GM19463 (cell line): Measurements from ENCODE around the gene KCNIP2.

Experiments used
- ATAC-seq: cut with Tn5 transposase; IDR thresholded peaks from one replicate; pipeline ENCODE4 v1.9.1; 2021; ENCODE audit warnings: mild to moderate bottlenecking, moderate library complexity; ENCODE audit not compliant: unreplicated experiment

The KCNIP2 gene

DNA sequence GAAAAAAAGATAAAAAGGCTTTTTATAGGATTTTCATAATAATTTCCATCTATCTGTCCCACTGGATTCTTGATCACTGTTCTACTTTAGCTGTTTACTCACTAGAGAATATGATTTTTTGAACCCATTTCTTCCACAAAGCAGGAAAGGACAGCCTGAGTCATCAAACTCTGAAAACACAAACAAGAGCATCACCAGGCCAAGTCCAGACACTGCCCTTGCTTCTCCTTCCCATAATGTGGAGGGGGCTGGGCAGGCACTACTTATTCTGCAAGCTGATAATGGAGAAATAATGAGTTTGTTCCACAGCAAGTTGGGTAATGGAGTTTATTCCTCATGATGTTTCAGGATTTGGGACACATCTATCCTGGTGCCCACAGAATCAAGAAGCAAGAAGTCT lies 13.0 kb upstream of the KCNIP2 start:
- ATAC-seq: no peak

DNA sequence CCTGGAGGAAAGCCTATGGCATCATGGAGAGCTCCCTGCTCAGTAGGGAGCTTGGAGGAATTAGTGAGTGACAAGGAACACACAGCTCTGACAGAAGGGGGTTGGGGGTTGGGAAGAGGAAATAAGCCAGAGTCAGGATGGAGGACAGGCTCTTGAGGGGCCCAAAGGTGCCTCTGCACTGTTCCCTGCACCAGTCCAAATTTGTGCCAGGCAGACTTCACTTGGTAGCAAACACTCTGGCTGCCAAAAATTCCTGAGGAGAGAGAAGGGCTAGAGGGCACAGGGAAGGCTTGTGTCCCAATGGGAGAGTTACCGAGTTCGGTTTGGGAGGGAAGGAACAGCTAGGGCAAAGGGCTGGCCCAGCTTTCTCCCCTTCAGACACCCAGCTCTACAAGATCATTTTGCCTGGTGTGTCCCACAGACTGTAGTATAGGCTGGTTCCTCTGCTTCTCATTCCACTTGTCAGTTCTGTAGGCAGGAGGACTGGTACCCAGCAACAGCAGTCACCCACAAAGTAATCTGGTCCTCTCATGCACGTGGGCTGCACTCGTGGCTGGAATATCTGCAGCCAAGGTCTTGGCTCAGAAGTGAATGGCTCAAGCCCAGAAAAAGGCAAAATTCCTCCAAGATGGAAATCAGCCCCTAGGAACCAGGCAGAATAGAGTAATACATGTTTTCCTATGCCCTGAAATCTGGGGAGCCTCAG lies 8.0 kb upstream of the KCNIP2 start:
- ATAC-seq: no peak

DNA sequence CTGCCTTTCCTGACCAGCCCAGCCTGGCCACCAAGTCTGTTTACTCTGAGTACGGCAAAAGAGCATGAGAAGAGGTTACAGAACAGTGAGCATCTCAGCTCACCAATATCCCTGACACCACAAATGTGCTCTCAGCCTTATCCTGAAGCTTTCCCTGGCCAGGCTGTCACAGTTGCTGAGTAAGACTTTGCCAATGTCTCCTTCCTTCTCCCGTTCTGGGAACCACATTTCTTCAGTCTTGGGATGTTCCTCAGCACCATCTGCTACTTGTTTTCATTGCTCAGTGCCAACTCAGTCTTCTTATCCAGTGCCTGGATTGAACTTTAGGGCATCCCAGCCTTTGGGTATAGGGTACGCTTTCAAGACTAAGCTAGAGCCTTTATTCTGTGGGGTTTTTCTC lies 7.1 kb upstream of the KCNIP2 start:
- no peak for ATAC-seq

DNA sequence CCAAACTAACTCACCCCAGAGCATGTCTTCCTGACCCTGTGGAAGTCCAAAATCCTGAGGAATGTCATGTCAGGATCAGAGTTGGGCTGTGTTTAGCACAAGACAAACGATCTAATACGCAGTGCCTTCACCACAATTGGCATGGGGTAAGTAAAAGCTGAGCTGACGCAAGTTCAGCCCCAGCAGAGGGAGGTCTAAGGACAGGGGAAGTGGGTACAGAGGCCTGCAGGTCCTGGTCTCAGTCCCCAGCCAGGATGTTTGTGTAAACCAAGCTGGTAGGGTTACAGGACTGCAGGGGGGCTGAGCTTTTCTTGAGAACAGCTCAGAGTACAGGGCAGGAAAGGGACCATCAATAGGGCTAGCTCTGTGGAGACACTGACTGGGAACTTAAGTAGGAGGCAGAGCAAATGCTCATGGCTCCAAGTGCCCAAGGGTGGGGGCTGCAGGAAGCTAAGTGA lies 5.3 kb upstream of the KCNIP2 start:
- no peak for ATAC-seq

DNA sequence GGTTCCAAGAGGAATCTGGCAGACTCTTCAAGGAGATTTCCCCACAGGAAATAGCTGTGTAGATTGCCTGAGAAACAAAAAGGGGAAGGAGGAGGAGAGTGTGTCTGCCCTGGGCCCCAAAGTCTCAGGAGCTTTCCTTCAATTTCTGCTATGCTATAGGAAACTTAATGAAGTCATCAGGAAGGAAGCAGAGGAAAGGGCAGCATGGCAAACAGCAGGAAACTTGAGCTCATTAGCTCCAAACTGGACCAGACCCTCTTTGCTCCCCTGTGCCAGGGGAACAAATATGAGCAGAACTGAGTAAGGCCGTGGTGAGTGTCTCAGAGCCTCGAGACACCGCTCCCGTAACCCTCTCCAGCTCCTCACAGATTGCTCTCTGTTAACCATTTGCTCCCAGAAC lies 4.8 kb upstream of the KCNIP2 start:
- no peak for ATAC-seq

DNA sequence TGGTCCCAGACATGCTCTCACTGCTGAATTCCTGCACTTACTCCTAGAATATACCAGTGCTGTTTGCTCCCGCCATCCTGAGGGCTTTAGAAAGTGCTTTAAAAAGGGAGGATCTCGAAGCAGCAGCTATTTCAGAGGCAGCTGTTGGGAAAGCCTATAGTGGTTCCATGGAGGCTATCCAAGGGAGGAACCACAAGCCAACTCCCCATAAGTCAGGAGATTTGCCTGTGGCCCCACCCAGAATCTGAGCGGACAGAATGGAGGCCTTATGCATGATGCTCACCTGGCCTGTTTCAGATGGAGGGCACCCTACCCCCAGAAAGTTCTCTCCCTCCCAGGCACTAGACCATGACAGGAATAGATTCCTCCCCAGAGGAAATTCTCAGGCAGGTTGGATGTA lies 2.3 kb upstream of the KCNIP2 start:
- ATAC-seq: no peak

DNA sequence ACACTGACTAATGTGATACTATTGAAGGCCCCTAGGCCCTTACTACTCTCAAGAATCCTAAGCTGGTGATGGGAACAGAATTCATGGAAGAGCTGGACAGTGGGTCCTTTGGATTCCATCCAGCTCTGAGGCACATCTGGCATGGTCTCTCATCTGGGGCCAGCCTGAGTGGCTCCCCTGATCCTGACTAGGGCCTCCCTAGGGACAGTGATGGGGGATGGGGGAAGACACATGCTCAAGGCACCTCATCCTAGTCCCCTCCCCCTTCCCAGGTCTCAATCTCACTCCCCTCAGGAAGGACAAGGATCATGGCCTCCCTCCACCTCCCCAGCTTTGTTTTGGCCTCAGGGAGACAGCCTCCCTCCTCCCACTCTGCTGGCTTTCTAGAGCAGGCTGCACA lies 1.8 kb downstream of the KCNIP2 start:
- ATAC-seq: no peak

DNA sequence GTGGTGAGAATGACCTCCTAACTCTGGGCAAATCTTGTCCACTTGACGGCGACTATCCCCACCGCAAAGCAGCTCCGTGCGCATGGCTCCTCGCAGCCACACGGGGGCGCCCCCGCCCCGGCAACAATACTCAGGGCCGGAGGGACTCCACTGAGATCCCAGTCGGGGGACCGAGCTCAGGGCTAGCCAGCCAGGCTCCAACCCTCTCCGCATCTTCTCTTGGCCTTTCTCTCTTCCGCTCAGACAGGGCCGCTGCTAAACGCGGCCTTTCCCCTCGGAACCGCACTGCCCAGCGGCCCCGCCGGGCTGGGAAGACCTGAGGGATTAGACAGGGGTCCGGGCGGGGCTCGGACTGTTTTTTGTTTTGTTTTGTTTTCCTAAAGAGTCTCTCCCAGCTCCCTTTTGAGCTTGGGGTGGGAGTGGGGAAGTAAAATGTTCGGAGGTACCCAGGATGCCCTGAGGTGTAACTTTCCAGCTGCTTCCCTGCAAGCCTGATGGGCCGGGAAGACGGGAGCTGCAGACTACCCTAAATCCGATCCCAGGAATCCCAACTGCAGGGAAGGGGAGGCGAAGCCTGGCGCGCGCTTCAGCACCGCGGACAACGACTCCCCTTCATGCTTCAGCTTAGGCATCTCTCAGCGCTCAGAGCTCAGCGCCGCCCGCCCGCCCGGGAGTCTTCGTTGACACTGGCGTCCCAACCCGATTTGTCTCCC lies 2.7 kb downstream of the KCNIP2 start:
- ATAC-seq: peak; percentile 70

DNA sequence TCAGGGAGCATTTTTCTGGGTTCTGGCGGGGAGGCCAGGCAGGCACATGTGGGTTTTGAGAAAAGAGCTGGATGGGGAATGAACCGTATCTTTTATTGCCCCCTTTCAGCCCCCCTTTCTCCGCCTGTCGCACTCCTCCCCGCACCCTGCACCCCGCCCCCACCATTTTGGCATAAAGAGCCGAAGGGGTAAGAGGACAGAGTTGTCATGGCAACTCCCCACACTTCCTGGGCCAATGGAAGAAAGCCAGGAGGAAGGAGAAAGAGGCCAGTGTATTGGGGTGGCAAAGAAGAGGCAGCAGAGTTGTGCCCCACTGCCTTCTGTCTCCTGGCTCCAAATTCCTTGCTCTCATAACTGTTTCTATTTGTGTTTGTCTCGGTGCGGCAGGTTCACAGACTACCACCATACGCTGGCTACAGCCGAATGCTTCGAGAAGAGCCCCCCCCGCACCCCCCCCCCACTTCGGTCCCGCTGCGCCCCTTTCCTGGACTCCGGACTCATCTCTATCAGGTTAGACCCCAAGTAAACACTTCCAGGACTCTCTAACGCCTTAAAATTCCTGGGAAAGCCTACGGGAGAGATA lies 3.4 kb downstream of the KCNIP2 start:
- no peak for ATAC-seq

DNA sequence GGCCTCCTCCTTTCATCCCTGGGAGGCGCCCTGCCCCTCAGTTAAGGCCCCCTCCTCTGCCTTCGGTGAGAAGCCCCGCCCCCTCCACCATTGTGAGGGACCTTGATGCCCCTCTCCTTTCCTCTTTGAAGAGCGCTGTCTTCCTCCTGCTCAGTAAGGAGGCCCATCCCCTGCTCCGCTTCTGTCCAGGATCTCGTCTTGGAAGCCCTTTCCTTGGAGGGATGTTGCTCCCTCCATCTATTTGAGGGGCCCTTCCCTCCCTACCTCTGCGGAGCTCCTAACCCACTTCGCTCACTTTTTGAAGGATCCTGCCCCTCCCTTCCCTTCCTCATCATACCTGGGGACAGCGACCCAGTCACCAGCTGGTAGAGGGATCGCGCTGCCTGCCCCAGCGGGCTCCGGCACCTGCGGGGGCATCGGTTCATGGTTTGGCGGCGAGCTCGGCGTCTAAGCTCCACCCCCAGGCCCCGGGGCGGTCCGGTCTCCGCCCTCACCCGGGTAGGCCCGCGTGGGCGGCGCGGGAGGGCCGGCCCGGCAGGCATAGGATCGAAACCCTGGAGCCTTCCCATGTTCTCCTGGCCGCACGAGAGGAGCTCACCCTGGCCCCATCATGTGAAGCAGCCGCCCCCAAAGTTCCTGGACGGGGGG lies 4.1 kb downstream of the KCNIP2 start:
- ATAC-seq: peak; percentile 30

DNA sequence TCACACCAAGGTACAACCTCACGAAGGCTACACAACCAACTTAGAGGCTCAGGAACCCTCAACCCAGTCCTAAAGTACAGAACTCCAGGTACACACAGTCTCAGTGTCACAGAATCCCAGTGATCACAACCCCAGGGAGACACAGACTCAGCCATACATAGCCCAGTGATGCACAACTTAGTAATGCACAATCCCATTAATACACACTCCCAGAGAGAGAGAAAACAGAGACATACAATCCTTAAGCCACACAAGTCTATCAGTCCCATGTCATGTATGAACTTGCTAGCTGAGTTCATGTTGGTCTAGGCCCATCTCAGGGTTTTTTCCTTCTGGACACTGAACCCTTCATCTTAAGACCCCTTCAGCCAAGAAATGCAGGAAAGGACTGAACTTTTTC lies 4.6 kb downstream of the KCNIP2 start:
- no peak for ATAC-seq

DNA sequence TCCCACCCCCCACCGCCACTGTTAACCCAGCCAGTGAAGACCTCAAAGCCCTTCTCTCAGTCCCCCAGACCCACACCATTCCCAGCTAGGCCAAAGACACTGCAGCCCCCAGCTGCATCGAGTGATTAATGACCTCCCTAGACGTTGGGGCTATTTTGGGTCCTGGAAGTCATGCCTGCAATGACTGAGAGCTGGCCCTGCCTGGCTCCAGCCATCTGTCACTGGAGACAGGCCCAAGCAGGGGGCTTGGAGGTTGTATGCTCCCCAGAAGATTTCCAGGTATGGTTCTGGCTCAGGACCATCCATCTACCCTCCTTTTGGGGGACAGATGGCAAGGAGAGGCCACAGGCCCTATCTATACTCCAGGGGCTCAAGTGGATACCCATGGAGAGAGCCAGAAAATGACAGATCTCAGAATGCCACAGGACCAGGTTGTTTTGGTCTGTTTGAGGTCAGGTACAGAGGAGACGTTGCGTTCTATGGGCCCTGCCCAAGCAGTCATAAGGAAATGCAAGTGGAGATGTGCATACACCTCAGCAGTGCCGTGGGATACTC lies 5.1 kb downstream of the KCNIP2 start:
- no peak for ATAC-seq

DNA sequence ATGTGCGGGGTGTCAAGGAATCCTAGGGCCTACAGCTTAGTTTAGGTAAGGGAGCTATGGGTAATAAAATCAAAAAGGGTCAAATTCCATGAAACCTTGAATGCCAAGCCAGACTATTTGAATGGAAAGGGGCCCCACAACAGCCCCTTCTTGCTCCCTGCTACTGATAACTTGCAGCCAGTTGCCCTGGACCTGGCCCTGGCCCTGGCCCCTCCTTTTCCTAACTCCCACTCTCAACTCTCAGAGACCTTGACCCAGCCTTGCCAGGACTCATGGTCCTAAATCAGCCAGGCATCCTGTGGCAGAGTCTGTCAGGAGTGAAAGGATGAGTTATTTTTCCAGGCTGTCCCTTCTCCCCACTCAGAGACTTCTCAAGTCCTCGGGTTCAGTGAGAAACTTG lies 5.9 kb downstream of the KCNIP2 start:
- no peak for ATAC-seq

DNA sequence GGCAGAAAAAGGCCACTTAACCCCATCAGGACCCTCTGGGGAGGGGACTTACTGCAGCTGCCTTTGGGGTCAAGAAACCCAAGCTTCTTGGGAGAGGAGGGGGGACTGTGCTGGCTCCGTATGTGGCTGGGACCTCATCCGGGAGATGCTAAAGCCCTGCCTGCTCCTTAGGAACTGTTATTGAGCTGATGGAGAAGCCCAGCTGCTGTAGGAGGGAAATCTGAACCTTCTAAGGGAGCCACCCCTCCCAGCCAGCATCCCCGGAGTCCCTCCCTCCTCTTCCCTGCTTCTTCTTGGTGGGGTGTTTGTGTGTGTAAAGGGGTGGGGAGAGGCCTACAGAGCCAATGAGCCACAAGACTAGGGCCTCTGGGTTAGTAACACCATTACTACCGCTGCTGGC lies 8.2 kb downstream of the KCNIP2 start:
- ATAC-seq: no peak

DNA sequence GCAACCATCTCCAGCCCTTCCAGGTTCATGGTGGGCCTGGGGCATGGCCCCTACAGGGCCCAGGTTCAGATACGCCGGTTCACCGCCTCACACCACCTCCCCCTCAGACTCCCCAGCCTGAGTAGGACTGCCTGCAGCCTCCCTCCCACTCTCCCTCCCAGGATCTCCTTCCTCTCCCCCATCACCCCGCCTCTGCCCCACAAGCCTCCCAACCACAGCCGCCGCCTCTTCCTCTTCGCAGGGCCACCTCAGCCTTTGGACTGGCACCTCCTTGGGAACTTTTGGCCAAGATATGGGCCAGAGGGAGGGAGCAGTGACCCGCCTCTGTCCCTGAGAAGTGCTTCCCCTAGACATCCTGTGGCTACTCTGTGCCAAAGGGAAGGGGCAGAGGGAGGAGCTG lies 9.3 kb downstream of the KCNIP2 start:
- no peak for ATAC-seq

DNA sequence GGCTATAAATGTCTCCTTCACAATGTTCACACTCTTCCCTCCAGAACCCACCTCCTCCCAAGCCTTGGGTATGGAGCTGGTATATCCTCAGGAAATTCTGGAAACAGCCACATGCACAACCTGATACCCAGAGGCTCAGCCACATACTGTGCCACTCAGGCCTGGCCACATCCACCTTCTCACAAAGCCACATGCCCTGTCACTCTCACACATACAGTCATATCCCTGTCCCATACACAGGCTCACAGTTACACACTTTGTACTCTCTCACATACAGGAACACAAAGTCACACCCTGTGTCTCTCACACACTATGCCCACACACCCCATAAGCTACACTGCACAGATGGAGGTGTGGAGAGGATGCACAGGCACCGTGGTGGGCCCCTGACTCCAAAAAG lies 10.1 kb downstream of the KCNIP2 start:
- ATAC-seq: no peak

DNA sequence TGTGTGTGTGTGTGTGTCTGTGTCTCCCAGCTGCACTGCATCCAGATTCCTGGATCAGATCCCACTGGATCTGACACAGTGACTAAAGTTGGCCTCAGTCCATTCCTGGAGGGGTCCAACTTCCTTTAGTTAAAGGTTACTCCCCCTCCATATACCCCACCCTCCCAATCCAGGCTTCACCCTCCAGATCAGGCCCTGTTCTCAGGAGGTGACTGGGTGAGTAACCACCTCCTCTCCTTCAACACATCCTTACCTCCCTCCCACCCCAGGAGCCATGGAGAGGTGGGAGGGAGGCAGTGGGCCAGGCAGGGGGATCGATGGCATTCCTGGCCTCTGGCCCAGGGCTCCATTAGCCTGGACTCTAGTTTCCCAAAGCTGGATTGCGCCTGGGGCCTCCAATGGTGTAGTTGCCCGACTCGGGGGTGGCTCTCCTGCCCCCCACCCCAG lies 11.3 kb downstream of the KCNIP2 start:
- ATAC-seq: no peak

DNA sequence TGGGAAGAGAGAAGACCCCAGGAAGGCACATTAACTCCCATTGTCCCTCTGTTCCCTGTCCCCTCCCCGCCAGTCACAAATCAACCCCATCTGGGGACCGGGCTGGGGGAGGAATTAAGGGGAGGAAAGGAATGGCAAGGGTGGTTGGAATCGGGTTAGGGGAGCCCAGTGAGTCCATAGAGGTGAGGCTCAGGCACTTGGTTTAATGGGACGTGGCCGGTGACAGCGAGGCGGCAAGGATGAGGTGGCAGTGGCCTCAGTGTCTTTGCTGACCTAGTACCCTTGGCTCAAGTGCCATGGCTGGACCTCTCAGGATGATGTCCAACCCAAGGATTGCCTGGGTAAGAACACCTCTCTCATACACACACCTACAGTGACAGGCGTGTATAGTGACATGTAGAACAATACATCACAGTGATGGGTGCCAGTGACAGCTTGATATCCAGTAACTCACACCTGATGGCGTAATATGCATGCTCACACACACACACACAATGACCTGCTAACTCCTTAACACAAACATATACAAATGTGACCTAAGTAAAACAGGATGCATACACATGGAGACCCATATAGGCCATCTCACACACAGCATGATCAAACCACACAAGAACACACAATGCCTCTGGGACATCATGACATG lies 12.3 kb downstream of the KCNIP2 start:
- ATAC-seq: no peak

DNA sequence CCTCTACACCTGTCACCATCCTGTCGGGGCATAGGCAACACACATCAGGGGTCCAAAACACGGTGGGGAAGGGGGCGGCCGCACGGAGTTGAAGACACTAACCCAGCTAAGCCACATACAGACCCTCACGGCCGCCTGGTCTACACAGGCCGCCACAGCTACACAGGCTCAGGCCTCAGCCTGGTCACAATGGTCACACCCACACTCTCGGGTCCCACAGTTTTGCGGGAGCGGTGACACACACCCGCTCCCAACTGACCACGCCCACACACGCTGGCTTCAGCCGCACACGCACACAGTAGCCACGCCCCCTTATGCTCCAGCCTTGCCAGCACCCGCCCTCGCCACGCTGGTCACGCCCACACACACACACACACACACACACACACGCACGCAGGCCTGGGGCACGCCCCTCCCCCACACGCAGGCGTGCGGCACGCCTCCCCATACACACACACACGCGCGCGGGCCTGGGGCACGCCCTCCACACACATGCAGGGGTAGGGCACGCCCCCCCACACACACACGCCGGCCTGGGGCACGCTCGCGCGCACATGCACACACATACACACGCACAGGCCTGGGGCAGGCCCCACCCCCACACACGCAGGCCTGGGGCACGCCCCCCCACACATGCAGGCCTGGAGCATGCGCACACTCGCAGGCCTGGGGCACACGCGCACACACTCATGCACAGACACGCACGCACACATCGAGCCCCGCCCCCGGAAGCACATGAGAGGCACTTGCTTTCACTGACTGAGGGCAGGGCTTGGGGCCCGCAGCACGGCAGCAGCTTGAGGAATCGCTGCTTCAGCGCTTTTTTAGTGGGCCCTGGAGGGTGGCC lies 13.1 kb downstream of the KCNIP2 start:
- ATAC-seq: peak; percentile 72
